Activated naive CD4-positive, alpha-beta T cell treated with anti-CD3 and anti-CD28 coated beads for 36 hours (primary cell): ENCODE measurements around the gene OSBPL6. TPM values are rescaled to one million over a fixed set of nuclear protein-coding genes. Genes with fewer than 3 reads are reported as not detected.
"Not testable (repeated sequence)": the region's sequence is repeated elsewhere in the genome, so short reads cannot be mapped to it uniquely, and the experiment has no call there.

Experiments used
- CTCF ChIA-PET: fragments of 350-600 bp; sonication (Branson Sonifier 250); formaldehyde crosslinking; loops from one replicate; lab custom pipeline; 2021; ENCODE audit warnings: antibody characterized with exemption; lab: Charles Lee
- DNase-seq: peaks from one replicate; pipeline ENCODE4 v3.0.0-alpha.2; 2020
- H3K27ac Mint-ChIP-seq: one replicate; pipeline ENCODE4 v1.8.0; 2021; ENCODE audit warnings: mild to moderate bottlenecking, mixed read lengths
- H3K27me3 Mint-ChIP-seq: one replicate; pipeline ENCODE4 v1.8.0; 2021; ENCODE audit warnings: low read depth, mixed read lengths
- H3K36me3 Mint-ChIP-seq: one replicate; pipeline ENCODE4 v1.8.0; 2021; ENCODE audit warnings: low read depth, mixed read lengths
- H3K4me1 Mint-ChIP-seq: one replicate; pipeline ENCODE4 v1.8.0; 2021; ENCODE audit warnings: low read depth, mixed read lengths
- H3K4me3 Mint-ChIP-seq: one replicate; pipeline ENCODE4 v1.8.0; 2021; ENCODE audit warnings: mild to moderate bottlenecking, moderate library complexity, mixed read lengths
- H3K9me3 Mint-ChIP-seq: one replicate; pipeline ENCODE4 v1.8.0; 2021; ENCODE audit warnings: mixed read lengths
- intact Hi-C: fragments of 100-400 bp; cut with micrococcal nuclease; formaldehyde crosslinking; loops from one replicate; pipeline ENCODE4 v1.15.1; 2023
- total RNA-seq, 2 experiments: library from RNA; stranded (reverse); gene quantifications; one replicate each; pipeline ENCODE4 v1.2.3, GENCODE V29; 2021

The OSBPL6 gene
- total RNA-seq, 2 experiments from 2014 or later: 1.9 to 2.3 TPM

DNA sequence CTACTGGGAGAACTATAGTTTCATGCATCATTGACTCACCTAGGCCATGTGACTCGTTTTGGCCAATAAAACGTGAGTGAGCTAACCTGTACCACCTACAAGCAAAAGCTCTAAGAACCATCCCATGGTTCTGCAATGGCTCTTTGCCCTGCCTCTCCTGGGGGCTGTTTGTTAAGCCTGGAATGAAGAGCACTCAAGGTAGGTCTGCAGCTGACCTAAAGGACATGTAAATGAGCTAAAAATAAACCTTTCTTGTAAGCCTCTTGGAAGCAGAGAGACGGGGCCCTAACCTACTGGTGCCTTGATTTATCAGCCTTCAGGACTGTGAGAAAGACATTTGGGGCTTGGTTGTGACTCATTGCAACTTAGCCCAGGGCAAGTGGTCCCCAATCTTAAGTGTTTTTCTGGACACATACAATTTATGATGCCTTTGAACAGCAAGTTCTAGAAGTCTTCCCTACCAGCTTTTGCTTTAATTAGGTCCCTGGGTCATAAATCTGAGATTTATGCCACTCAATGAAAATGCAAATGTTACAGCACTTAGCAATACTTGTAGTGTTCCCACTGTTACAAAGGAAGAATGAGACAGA is 107.4 kb downstream of the OSBPL6 start:
- intact Hi-C loops: no loop called here
- peaks cover 10% of the 10 kb centered on the region for H3K27me3 Mint-ChIP-seq
- no peak overlapping the region for H3K4me3 Mint-ChIP-seq
- H3K36me3 Mint-ChIP-seq: no peaks in the 10 kb centered on the region
- CTCF ChIA-PET: no interaction called here
- peaks cover 2% of the 10 kb centered on the region for H3K4me1 Mint-ChIP-seq
- H3K27ac Mint-ChIP-seq: no peak overlapping the region
- DNase-seq: no peak
- H3K9me3 Mint-ChIP-seq: no peaks in the 10 kb centered on the region

DNA sequence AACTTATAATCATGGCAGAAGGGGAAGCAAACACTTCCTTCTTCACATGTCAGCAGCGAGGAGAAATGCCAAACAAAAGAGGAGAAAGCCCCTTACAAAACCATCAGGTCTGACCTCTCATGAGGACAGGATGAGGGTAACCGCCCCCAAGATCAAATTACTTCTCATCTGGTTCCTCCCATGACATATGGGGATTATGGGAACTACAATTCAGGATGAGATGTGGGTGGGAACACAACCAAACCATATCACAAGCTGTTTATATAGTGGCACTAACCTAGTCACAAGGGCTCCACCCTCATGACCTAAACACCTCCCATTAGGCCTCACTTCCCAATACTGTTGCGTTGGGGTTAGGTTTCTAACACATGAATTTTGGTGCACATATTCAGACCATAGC is 110.0 kb downstream of the OSBPL6 start:
- CTCF ChIA-PET: interaction anchor here (0.6 to 2.0 kb wide), 2 partner anchors 16 to 19 kb away, joined by 3 to 13 read pairs; no protein-coding TSS in a partner anchor
- Mint-ChIP-seq H3K27ac (no peak overlapping the region), H3K9me3 (no peaks in the 10 kb centered on the region), H3K36me3 (no peaks in the 10 kb centered on the region), H3K4me1 (peaks cover 2% of the 10 kb centered on the region), H3K4me3 (no peak overlapping the region), H3K27me3 (peaks cover 7% of the 10 kb centered on the region)
- DNase-seq: no peak
- intact Hi-C loops: no loop called here

DNA sequence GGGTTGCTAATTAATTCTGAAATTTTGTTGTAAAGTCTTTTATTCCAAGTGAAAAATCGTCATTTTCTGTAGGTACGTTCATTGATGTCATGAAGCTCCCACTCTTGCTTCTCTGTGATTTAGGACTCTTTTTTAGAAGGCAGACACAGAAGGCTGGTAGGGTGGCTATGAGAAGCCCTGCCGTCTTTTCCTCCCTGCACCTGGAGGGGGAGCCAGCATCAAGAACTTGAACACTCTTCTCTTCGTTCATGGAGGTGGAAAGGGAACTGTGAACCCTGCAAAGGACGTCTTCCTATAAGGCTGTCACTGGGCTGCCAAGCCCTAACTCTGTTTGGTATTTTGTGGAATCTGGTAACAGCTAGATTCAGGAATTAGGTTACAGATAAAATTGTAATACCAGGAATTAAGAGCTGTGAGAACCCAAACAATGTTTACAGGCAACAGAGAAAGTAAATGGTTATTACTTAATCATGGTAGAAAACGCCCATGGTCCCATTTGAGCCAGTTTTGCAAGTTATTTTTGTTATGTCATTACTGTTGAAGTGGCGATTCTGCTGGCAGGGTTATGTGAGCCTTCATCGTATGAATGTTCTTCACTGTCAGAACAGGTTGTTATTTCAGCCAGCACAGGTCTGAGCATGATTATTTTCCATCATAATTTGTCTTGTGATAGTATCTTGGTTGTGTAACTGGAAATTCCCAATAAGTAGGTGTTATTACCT is 112.2 kb downstream of the OSBPL6 start:
- Mint-ChIP-seq H3K4me1 (peaks cover 2% of the 10 kb centered on the region), H3K36me3 (no peaks in the 10 kb centered on the region), H3K27ac (no peak overlapping the region), H3K4me3 (no peak overlapping the region), H3K27me3 (peaks cover 12% of the 10 kb centered on the region), H3K9me3 (no peaks in the 10 kb centered on the region)
- peak; percentile 62 for DNase-seq
- CTCF ChIA-PET: interaction anchor here (0.9 to 2.0 kb wide), 2 partner anchors 10 to 14 kb away, joined by 3 to 13 read pairs; no protein-coding TSS in a partner anchor
- intact Hi-C loops: loop anchor here (1.0 kb wide), 1 partner anchor 108 kb away; no protein-coding TSS in a partner anchor

DNA sequence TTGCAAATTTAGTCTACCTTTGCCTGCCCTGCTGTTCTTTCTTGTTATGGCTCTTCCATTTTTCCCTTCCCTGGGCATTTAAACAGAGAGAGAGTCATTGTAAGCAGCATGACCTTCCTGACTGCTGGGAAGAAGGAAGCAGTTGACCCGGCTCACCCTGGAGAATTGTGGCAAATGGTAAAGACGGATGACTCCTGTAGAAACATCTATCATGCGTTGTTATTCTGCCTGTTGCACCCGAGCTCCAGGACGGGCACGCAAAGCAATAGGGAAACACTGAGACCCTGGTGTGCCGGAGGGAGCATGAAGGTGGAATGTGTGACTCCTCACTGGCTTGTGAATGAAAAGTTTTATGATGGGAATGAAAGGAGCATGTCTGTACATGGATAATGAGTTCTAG is 113.3 kb downstream of the OSBPL6 start:
- no peaks in the 10 kb centered on the region for H3K36me3 Mint-ChIP-seq

DNA sequence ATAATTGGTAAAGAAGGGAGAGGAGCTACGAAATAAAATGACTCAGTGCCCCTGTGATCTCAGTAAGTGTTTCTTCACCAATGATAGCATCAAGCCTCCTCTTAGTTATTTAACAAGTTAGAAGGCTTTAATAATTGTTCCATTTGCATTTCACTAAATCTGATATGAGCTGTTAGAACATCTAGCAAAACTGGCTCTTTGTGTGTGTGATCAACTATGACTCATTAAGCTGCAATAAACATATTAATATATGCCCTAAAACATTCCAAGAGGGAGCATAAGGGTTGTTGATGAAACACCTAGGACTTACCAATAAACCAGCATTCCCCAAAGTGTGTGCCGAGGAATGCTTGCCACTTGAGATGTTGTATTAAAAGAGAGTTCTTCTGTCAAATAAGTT is 115.2 kb downstream of the OSBPL6 start:
- intact Hi-C loops: no loop called here
- CTCF ChIA-PET: no interaction called here
- no peak for DNase-seq
- no peaks in the 10 kb centered on the region for H3K9me3 Mint-ChIP-seq
- H3K27ac Mint-ChIP-seq: no peak overlapping the region
- H3K4me3 Mint-ChIP-seq: no peak overlapping the region
- peaks cover 2% of the 10 kb centered on the region for H3K4me1 Mint-ChIP-seq
- H3K36me3 Mint-ChIP-seq: no peaks in the 10 kb centered on the region
- H3K27me3 Mint-ChIP-seq: peaks cover 11% of the 10 kb centered on the region

More for the DNA sequence above, 113.3 kb downstream of the OSBPL6 start:
- intact Hi-C loops: no loop called here
- peaks cover 14% of the 10 kb centered on the region for H3K27me3 Mint-ChIP-seq
- H3K27ac Mint-ChIP-seq: no peak overlapping the region
- H3K4me3 Mint-ChIP-seq: no peak overlapping the region
- peaks cover 2% of the 10 kb centered on the region for H3K4me1 Mint-ChIP-seq
- no peaks in the 10 kb centered on the region for H3K9me3 Mint-ChIP-seq
- no peak for DNase-seq
- CTCF ChIA-PET: no interaction called here

DNA sequence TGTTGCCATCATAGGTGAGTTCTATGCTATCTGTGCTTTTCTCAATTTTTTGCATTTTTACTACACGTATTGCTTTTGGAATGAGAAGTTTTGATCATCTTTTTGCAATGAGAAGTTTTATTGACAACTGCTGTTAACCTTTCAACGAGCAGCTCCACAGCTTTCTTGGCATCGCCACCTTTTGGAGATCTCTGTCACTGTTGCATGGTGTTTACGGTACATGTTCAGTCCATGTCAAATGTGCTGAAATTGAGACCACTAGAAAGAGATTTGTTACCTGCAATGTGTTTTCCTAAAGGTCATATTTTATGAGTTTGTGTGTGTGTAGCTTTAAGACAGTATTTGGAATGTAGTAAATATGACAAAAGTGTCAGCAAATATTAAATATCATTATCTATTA is 120.8 kb downstream of the OSBPL6 start:
- intact Hi-C loops: no loop called here
- DNase-seq: no peak
- no peak overlapping the region for H3K4me3 Mint-ChIP-seq
- H3K9me3 Mint-ChIP-seq: no peaks in the 10 kb centered on the region
- CTCF ChIA-PET: no interaction called here
- peaks cover 20% of the 10 kb centered on the region for H3K27me3 Mint-ChIP-seq
- no peaks in the 10 kb centered on the region for H3K36me3 Mint-ChIP-seq
- no peak overlapping the region for H3K27ac Mint-ChIP-seq
- no peaks in the 10 kb centered on the region for H3K4me1 Mint-ChIP-seq

DNA sequence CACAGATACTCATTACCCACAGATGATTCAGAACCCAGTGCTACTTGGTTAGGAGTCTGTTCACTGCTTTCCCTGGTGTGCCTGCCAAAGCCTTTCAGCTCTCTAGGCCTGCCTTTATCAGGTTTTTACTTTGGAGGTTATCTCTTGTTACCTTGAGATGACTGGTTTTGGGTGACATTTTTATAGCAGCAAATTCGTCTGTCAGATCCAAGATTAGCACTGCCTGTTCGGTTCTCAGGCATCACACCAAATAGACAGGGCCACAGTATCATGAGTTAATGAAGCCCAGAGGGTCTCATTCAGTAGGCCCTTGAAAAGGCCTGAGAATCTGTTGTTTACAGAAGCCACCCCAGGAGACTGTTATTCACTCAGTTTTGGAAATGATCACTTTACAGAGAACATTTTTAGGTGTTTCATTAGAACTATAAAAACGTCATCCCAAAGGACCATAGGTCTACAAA is 121.2 kb downstream of the OSBPL6 start:
- no peaks in the 10 kb centered on the region for H3K36me3 Mint-ChIP-seq
- DNase-seq: no peak
- intact Hi-C loops: no loop called here
- no peak overlapping the region for H3K4me3 Mint-ChIP-seq
- CTCF ChIA-PET: interaction anchor here (0.6 to 0.9 kb wide), 2 partner anchors 10 to 28 kb away, joined by 3 to 4 read pairs; no protein-coding TSS in a partner anchor
- H3K4me1 Mint-ChIP-seq: no peaks in the 10 kb centered on the region
- no peaks in the 10 kb centered on the region for H3K9me3 Mint-ChIP-seq
- H3K27ac Mint-ChIP-seq: no peak overlapping the region
- peaks cover 20% of the 10 kb centered on the region for H3K27me3 Mint-ChIP-seq

DNA sequence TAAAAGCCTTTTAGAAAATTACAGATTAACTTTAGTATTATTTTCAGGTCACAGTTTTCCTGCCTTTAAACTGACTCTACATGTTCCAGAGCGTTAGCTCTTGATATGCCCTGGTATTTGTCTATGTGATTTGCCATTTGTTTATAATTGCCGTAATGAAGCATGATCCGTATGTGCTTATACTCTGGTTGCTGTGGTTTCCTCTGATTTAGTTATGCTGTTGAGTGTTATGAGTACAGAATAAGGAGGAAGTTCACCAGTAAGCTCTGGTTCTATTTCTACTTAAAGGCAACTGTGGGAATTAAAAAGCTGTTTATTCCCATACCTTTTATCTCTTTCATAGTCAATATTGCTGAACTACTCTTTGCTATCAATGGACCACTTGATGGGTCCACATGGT is 123.5 kb downstream of the OSBPL6 start:
- no peak for DNase-seq
- CTCF ChIA-PET: no interaction called here
- intact Hi-C loops: no loop called here
- H3K4me1 Mint-ChIP-seq: no peaks in the 10 kb centered on the region
- H3K27me3 Mint-ChIP-seq: peaks cover 10% of the 10 kb centered on the region
- H3K36me3 Mint-ChIP-seq: no peaks in the 10 kb centered on the region
- no peak overlapping the region for H3K4me3 Mint-ChIP-seq
- no peak overlapping the region for H3K27ac Mint-ChIP-seq
- H3K9me3 Mint-ChIP-seq: no peaks in the 10 kb centered on the region

DNA sequence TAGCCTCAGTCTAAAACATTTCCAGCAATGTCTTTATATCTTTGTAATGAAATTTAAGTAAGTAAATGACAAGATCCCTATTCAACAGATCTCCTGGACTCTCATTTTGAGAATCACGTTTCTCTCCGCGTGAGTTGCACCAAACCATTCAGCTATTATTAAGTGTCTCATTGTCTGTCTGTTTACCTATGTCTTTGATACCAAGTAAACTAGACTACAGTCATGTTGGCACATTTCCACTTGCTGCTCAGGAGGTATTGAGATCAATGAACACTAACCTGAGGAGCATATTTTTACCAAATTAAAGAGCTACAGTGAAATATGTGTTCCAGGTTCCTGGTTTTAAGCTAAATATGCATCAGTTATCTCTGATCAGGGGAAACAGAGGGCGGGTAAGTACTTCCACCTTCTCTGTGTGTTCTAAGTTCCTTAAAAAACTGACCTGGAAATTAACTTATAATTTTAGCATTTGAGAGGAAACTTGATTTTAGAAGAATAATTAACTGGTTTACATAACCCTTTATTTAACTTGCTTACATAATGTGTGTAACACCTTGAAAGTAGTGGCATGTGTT is 125.8 kb downstream of the OSBPL6 start:
- Mint-ChIP-seq H3K9me3 (no peaks in the 10 kb centered on the region), H3K27ac (no peak overlapping the region), H3K4me3 (no peak overlapping the region), H3K4me1 (no peaks in the 10 kb centered on the region), H3K27me3 (peaks cover 23% of the 10 kb centered on the region), H3K36me3 (no peaks in the 10 kb centered on the region)
- no peak for DNase-seq
- CTCF ChIA-PET: interaction anchor here (1.9 kb wide), 1 partner anchor 15 kb away, joined by 13 read pairs; no protein-coding TSS in a partner anchor
- intact Hi-C loops: no loop called here

DNA sequence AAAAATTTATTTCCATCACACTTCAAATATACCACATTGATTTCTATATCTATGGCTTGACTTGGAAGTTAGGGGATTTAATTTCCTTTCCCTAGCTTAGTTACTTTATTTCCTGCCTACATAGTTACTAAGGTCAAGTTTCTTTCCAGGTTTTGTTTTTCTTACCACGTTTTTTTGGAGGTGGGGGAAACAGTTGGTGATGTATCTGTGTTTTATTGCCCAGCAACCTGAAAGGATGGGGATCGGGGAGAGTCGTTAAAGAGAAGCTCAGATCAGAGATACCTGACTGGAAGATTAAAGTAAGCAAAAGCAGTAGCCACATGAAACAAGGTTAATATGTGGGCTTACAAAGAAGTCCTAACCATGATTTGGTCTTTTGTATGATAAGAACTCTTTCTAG is 127.8 kb downstream of the OSBPL6 start:
- Mint-ChIP-seq H3K27me3 (peaks cover 23% of the 10 kb centered on the region), H3K9me3 (no peaks in the 10 kb centered on the region)
- CTCF ChIA-PET: no interaction called here

DNA sequence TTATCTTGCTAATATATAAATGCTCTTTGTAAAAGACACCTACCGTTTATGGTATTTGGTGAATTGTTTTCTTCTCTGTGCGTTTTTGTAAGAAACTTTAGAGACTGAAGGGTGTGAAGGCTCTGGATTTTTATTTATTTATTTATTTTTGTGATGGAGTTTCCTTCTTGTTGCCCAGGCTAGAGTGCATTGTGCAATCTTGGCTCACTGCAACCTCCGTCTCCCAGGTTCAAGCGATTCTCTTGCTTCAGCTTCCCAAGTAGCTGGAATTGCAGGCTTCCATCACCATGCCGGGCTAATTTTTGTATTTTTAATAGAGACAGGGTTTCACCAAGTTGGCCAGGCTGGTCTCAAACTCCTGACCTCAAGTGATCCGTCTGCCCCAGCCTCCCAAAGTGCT is 129.0 kb downstream of the OSBPL6 start:
- H3K4me3 Mint-ChIP-seq, intact Hi-C loops, H3K9me3 Mint-ChIP-seq, H3K27ac Mint-ChIP-seq, DNase-seq, H3K4me1 Mint-ChIP-seq, CTCF ChIA-PET, H3K36me3 Mint-ChIP-seq: not testable (repeated sequence)
- H3K27me3 Mint-ChIP-seq: peaks cover 22% of the 10 kb centered on the region

More for the DNA sequence above, 127.8 kb downstream of the OSBPL6 start:
- DNase-seq: no peak
- intact Hi-C loops: no loop called here
- no peaks in the 10 kb centered on the region for H3K4me1 Mint-ChIP-seq
- H3K36me3 Mint-ChIP-seq: no peaks in the 10 kb centered on the region
- no peak overlapping the region for H3K4me3 Mint-ChIP-seq
- no peak overlapping the region for H3K27ac Mint-ChIP-seq

DNA sequence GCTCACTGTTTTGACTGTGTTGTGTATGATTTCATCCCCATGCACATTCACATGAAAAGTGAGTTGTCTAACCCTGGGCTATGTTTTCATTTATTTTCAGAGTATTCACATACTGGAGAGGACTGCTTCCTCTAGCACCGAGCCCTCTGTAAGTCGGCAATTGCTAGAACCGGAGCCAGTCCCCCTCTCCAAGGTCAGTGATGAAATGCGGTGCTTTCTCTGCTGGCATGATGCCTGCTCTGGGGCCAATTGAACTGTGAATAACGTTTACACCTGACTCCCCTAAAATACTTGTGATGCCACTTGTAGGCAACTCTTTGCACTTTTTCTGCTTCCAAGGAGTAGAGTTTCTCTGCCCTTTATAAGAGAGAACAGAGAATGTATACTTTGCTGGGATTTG is 129.8 kb downstream of the OSBPL6 start:
- Mint-ChIP-seq H3K4me1 (no peaks in the 10 kb centered on the region), H3K4me3 (no peak overlapping the region), H3K36me3 (no peaks in the 10 kb centered on the region), H3K9me3 (no peaks in the 10 kb centered on the region), H3K27me3 (peaks cover 17% of the 10 kb centered on the region), H3K27ac (no peak overlapping the region)
- DNase-seq: no peak
- intact Hi-C loops: no loop called here
- CTCF ChIA-PET: interaction anchor here (0.8 kb wide), 1 partner anchor 473 kb away, joined by 3 read pairs; no protein-coding TSS in a partner anchor
